EH (cell line): Measurements from ENCODE around the gene CNTN2.

ENCODE experiments used
- DNase-seq: peaks from one replicate; pipeline ENCODE4 v3.0.0-alpha.2; 2015; ENCODE audit warnings: low read depth

CNTN2 gene

GRCh38 chr1:205127646-205128045 is 84.6 kb downstream of the CNTN2 start:
- DNase-seq, result no peak
